ENCODE data around the gene CALCOCO1. TPM values are rescaled to one million over a fixed set of nuclear protein-coding genes. Genes with fewer than 3 reads are reported as not detected.
A peak's percentile ranks its signal among the peaks of the same experiment; 100 is the strongest.
"Not testable (repeated sequence)": the region's sequence is repeated elsewhere in the genome, so short reads cannot be mapped to it uniquely, and the experiment has no call there.

CALCOCO1 gene
- total RNA-seq, 1 donor from 2014 or later: 70.5 TPM

DNA sequence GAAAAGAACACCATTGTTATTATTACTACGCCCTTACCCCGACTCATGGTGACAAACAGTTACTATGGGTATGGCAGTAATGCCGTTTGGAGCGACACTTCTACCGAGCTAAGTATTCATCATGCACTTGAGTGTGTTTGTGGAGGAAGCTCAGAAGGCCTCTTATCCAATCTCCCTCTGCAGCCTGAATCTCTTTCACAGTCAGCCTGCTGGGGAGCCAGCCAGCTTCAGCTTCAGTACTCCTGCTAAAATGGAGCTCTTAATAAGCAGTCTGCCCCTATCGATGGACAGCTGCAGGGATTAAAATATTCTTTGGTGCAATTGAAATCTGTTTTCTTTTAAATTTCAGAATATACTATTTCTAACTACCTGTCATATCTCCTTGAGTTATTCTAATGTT lies 26.7 kb downstream of the CALCOCO1 start:
- DNase-seq (ENCODE audit: extremely low read depth, low read depth, low spot score): no peak

DNA sequence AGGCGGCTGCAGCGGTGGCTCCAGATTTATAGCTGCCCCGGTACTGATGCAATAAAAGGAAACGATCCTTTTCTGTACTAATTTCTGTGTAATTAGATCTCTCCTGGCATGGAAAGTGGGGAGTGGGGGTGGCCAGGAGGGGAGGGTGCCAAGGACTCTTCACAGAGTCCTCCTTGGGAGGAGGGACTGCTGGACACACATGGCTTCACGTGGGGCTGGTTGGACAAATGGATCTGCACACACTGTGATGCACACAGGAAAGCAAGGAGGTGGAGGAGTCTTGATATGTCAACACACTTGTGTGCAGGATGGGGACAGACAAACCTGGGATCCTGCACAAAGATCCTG lies 27.6 kb downstream of the CALCOCO1 start:
- DNase-seq (ENCODE audit: extremely low read depth, low read depth, low spot score): no peak

DNA sequence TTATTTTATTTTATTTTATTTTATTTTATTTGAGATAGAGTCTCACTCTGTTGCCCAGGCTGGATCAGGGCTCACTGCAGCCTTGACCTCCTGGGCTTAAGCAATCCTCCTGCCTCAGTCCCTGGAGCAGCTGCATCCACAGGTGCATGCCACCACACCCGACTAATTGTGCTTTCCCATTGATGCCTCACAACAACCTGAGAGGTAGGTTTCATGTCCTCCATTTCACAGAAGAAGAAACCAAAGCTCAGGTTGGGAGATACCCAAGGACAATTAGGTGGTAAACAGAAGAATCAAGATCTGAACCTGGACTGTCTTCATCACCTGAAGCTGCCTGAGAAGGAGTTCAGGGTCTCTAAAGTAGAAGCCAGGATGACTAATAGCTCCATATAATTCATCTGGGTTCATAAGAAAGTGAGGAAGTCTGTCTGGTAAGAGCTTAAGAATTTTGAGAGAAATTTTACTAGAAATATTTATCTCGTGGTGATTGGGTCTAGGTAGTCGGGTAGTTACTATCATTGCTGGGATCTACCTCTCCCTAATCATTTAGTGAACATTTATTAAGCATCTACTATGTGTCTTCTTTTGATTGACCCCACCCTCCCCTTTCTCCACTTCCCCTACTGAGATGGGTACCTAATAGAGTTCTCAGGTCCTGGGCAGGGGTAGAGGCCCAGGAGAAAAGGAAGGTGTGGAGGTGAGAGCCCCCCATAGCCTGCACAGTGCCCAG lies 28.1 kb downstream of the CALCOCO1 start:
- no peak for DNase-seq (ENCODE audit: extremely low read depth, low read depth, low spot score)

DNA sequence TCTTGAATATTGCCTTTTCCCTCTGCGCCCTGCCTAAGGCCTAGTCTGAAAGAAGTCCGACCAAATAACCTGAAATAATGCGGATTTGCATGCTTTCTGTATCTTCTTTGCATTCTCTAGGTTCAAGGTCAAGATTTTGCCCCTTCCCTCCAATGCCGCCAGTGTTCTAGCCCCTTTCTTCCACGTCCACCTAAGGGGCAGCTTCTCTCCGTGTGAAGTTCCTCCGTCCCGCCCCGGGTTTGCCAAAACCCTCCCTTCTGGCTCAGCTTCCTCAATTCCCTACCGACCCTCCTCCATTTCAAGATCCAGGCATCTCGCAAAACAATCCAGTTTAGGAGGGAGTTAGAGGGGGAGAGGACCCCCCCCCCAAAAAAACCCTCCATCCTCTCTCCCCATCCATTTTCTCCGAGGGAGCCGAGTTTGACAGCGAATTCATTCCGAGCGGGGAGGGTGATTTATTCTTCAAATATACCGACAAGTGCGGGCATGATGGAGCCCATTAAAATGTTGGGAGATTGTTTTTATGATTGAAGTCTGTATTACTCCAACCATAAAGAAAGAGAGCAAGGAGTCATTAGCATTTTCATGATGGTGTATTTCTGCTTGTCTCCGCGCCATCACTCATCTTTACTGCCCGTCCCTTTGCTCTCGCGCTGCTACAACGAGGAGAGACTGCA lies 30.5 kb downstream of the CALCOCO1 start:
- no peak for DNase-seq (ENCODE audit: extremely low read depth, low read depth, low spot score)

DNA sequence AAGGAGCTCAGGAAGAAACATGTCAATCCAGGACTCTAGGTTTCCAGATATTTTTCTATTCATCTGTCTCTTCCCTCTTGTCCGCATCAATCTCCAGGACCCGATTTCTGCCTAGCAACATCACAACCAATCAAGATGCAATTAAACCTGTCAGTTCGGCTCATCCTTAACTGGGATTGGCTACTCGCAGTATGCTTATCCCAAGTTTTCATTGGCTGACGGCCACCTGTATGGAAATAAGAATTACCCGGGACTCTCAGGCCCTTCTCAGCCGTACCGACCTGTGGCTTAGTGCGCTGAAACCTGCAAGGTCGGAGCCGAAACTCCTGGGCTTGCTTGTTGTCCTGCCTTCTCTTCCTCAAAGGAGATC lies 31.0 kb downstream of the CALCOCO1 start:
- peak; percentile 72 for DNase-seq (ENCODE audit: extremely low read depth, low read depth, low spot score)

DNA sequence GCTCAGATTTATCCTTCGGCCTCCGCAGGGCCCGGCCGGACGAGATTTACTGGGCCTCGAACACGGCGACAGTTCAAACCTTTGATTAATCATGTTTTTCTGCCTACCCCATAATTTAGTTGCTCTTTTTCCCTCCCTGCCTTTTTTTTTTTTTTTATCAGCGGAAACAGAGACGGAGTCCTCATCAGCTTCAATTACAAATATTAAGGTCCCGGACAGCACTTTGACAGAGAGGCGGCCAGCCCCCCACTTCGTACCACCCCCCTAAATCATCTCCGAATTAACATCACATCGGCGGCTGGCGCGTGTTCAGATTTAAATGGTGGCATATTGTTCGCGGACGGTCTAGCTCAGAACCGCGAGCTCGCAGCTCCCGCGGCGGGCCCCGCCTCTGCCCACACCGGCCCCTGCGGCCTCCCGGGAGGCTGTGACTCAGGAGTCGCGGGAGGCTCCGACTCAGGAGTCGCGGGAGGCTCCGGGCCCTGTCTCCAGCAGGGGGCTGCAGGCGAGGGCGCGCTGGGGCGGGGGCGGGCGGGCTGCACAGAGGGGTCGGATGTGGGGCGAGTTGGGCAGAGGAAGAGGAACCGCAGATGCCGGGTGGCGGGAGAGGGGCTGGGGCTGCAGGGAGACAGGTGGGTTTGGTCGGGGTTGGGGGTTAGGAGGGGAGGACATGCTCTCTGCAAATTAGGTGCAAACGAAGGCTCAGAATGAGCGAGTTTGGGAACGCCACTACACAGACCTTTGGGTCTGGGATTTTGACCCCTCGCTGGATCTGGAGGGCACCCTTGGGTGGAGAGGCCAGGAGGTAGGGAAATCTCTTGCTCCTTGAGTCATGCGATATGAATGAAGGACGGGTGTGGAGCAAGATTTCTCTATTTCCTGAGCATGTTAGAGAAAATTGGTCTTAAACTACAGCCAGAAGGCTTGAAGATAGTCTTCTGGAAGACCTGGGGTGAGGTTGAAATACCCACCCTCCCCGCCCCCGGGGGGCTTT lies 31.8 kb downstream of the CALCOCO1 start:
- no peak for DNase-seq (ENCODE audit: extremely low read depth, low read depth, low spot score)

DNA sequence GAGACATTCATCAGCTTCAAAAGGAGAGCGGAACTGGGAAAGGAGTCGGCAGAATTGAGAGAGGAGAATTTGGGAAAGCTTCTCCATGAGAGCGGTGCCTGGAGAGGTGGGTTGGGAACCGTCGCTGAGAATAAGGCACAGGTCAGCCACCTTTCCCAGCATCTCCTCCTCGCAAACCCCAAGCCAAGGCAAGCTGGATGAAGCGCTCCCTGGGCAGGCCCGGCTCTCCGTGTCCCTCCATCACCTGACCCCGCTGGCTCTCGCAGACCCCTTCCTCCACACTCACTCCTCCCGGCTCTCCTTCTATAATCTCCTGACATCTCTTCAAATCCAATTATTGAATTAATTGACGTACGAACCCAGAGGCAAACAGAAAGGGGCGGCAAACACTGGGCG lies 32.5 kb downstream of the CALCOCO1 start:
- DNase-seq (ENCODE audit: extremely low read depth, low read depth, low spot score): no peak

DNA sequence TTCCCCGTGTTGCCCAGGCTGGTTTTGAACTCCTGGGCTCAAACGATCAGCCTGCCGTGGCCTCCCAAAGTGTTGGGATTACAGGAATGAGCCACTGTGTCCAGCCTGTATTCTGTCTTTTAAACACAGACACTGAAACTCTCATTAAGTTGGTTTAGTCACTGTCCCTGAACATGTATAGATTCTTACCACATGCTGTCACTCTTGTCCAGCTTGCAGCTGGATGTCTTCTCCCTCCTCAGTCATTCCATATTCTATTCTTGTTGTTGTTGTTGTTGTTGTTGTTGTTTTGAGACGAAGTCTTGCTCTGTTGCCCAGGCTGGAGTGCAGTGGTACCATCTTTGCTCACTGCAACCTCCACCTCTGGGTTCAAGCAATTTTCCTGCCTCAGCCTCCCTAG lies 39.1 kb downstream of the CALCOCO1 start:
- no peak for DNase-seq (ENCODE audit: extremely low read depth, low read depth, low spot score)

DNA sequence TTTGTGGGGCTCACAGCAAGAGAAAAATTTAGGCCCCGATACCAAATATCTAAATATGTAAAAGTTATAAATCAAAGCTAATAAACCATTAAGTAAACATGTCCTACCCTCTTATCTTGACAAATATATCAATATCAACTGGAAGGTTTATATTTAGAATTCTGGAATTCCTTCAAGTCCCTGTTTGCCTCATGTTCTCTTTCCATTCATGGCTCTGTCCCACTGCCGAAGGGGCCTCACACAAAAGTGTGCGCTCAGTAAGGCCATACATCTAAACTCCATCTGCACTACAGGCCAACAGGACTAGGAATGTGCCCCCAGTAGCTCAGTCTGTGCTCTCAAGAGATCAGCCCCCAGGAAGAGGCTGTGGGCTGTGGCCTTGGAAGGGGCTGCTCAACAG lies 40.8 kb downstream of the CALCOCO1 start:
- DNase-seq (ENCODE audit: extremely low read depth, low read depth, low spot score): no peak

DNA sequence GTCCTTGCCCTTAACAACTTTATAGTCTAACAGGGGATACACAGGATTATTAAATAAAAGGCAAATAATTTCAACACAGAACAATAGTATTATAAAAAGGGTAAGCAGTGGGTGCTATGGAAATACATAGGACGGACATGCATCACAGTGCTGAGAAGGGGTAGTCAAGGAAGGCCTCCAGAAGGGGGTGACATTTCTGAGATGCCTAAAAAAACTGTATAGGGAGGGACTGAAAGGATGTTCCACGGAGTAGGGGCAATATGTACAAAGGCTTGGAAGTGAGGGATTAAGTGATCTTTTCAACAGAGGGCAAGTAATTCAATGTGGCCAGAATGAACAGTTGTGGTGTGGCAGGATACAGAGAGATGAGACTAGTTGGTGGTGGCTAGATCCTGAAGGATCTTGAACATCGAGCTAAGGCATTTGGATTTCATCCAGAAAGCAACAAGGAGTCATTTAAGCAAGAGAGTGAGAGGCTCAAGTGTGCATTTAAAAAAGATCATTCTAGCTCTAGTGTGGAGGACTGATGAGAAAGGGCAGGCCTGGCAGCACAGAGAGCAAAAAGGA lies 42.5 kb downstream of the CALCOCO1 start:
- DNase-seq (ENCODE audit: extremely low read depth, low read depth, low spot score): no peak

DNA sequence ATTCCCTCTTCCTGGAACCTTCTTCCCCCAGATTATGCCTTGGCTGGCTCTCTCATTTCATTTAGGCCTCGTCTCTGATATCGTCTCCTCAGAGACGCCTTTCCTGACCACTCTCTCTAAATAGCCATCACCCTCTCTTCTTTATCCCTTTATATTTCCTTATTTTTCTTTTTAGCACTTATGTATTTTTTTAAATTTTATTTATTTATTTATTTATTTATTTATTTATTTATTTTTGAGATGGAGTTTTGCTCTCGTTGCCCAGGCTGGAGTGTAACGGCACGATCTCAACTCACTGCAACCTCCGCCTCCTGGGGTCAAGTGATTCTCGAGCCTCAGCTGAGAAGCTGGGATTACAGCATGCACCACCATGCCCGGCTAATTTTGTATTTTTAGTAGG lies 43.3 kb downstream of the CALCOCO1 start:
- DNase-seq (ENCODE audit: extremely low read depth, low read depth, low spot score): no peak

DNA sequence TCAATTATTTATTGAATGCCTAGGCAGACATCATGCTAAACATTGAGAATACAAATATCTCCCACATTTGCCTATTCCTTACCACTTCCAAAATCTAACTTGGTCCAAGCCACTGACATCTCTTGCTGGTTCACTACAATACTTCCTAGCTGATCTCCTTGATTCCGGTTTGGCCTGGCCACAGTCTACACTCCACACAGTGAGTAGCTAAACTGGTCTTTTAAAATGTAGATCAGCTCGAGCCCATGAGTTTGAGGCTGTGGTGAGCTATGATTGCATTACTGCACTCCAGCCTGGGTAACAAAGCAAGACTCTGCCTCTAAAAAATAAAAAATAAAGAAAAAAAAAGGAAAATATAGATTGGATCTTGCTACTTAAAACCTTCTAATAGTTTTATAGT lies 43.8 kb downstream of the CALCOCO1 start:
- no peak for DNase-seq (ENCODE audit: extremely low read depth, low read depth, low spot score)

DNA sequence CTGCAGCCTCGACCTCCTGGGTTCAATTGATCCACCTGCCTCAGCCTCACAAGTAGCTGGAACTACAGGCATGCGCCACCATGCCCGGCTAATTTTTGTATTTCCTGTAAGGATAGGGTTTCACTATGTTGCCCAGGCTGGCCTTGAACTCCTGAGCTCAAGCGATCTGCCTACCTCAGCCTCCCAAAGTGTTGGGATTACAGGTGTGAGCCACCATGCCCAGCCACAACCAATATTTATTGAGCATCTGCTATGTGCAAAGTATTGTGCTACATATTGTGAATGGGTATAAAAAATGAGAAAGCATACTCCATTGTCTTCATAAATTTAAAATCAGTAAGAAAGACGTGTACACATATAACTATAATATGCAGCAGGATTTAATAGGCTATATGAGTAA lies 47.2 kb downstream of the CALCOCO1 start:
- not testable (repeated sequence) for DNase-seq (ENCODE audit: extremely low read depth, low read depth, low spot score)

DNA sequence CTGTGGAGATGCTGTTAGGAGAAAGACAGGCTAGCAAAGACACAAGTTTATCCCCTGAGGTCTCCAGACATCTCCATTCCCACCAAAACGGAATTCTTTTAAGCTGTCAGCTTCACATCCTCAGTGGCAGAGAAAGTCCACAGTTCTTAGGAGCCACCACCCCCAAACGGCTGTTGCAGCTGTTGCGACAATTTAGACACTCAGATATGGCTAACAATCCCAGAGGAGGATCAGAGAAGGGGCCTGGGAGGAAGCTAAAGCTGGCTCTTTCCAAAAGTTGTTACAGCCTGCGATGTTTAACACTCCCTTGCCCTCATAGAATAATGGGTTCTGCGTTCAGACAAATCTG lies 49.5 kb downstream of the CALCOCO1 start:
- no peak for DNase-seq (ENCODE audit: extremely low read depth, low read depth, low spot score)

DNA sequence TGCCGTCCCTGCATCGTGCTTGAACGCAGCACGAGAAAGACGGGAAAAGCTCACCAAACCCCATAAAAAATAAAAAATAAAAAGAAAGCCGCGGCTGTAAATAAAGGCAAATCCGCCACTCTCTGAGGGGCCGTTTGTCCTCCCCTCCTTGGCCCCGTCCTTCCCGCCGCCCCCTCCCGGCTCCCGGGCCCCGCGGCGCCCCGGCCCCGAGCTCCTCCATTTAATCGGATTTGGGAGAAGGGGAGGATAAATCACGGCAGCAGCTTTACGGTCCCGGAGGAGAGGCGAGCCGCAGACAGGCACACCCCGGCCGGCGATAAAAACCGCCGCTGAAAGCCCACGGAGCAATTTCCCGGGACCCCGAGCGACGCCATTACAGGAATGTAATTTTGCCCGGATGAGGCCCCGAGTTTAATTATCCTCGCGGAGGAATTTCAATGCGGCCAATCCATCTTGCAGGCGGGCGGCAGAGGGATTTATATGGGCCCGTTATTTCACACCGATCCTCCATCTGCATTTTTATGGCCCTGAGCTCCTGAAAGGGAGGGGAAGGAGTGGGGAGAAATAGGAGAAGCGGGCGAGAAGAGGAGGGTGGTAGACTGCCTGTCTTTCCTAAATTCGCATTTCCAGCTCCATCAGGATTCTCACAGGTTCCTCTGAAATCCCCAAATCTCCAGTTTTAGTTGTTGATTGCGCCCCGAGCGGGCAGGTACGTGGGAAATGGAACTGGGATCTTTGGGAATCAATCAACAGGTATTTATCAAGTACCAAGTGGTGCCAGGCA lies 50.0 kb downstream of the CALCOCO1 start:
- no peak for DNase-seq (ENCODE audit: extremely low read depth, low read depth, low spot score)

DNA sequence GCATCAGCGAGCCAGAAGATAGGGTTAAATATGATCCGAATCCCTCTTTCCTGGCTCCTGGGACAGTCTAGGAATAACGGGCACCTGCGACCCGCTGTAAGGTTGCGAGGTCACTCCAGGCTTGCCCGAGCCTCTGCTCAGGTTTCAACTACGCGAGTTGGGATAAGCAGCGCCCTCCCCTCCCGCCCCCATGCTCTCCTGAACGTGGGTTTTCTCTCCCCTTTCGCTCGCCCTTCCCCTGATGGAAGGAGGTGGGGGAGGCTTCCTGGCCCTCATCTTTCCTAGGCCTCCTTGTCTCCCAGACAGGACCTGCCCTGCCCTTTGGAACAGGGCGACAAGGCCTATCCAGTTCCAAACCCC lies 50.6 kb downstream of the CALCOCO1 start:
- no peak for DNase-seq (ENCODE audit: extremely low read depth, low read depth, low spot score)

DNA sequence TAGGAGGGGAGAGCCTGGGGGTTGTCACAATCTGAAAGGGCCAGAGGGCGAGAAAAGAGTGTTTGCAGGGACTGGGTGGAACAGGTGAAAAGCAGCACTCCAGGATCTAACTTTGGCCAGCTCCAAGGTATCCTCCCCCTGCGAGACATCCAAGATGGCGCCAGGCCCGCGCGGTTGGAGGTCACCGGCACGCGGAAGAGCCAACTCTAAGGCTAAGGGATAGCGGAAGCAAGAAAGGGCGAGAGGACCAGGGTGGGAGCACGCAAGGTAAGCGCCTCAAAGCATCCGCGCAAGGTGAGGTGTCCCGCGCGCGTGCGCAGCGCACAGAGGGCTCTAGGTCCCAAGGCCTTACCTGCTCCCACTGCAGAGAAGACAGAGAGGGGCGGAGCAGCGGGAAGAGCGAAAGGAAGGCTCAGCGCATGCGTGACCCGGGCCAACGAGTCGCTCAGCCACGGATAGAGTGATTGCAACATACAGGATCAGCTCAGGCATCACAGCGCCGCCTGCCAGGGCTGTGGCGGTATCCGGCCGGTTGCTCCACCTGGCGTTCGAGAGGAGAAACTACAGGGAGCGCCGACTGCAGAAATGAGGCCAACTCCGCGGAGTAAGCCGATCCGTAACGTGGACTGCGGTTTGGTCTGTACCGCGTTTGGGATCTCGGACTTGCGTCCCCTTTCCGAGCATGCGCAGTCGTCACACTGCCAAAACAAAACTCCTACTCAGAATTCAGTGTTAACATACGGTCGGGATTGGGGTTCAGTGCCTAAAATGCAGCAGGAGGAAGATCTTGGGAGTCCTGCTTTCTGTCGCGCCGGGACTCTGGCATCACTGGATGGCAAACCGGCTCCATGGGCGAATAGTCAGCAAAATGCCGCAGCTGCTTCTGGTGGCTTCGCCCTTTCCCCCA lies 51.3 kb downstream of the CALCOCO1 start, which contains the start of gene ATP5MC2:
Gene ATP5MC2, minus strand, starts transcription at position 383 of the 907 bp plus-strand sequence. CDS start 3,469 bp downstream, outside the sequence.
- peak; percentile 90 for DNase-seq (ENCODE audit: extremely low read depth, low read depth, low spot score)

DNA sequence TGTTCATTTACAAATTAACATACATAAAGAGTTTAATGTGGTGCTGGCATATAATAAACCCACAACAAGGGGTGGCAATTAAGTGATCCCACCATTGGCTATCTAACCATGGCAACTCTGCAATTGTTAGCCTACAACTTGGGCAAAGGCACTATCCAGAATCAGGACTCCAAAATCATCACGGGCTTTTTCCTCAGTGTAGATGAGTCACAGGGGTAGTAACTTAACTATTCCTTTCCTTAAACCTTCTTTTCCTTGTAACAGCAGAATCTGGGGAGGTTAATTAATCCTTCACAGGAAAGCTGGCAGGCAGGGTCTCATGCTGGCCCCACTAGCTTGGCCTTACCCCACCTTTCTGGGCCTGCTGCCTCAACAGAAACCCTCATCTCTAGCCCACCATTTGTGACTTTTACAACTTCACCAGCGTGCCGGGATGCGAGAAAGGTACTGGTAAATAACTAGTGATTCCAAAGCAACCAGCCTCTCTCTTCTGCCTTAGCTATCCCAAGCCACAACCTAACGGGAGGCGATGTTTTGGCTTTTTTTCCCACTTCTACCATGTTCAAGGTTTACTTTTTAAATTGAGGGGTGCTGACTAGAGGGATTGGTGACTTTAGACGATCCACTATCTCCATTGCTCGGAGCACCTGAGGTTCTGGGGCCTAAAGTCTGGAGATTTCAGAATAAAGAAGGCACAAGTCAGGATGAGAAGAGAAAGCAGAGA lies 52.1 kb downstream of the CALCOCO1 start:
- DNase-seq (ENCODE audit: extremely low read depth, low read depth, low spot score): no peak

DNA sequence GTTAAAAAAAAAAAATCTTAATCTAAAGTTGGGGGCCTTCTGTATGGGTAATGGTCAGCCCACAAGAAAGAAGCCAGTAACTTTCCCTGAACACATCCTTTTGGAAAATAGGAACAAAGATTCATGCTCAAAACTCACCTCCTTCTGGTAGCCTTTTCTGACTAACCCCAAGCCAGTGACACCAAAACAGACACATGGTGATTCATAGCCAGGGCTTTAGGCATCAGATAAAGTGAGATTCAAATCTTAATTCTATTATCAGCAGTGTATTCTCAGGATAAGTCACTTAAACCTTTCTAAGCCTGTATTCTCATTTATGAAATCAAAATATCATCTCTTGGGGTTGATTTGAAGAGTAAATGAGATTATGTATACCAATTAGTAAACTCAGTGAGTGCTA lies 56.3 kb downstream of the CALCOCO1 start:
- no peak for DNase-seq (ENCODE audit: extremely low read depth, low read depth, low spot score)
